Measurements from ENCODE around the gene ARFIP2. TPM values are rescaled to one million over a fixed set of nuclear protein-coding genes. Genes with fewer than 3 reads are reported as not detected.

Gene ARFIP2
- polyA plus RNA-seq, 2 of the 4 experiments (the other 2 are of a cell fraction) = 79.2 to 87.9 TPM

DNA sequence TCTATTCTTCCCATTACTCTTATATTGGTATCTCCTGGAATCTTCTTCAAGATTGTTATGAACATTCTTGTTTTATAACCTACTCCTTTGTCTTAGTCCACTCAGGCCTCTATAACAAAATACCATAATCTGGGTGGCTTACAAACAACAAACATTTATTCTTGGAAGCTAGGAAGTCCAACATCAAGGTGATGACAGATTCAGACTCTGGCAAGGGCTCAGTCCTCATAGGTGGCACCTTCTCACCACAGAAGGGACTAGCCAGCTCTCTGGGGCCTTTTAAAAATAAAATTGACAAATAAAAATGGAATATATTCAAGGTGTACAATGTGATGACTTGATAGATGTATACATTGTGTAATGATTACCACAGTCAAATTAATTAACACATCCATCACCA is 35.7 kb upstream of the ARFIP2 start:
- no peak overlapping the region for H3K27ac ChIP-seq
- no peak overlapping the region for H3K4me3 ChIP-seq
- no peak for ATAC-seq
- no peak for FAIRE-seq
- H3K4me2 ChIP-seq = no peak overlapping the region
- ChIA-PET POLR2A (no interaction called here), CTCF (interaction anchor here (1.3 kb wide), 1 partner anchor 91 kb away, joined by 5 read pairs; no protein-coding TSS in a partner anchor)
- no peaks in the 10 kb centered on the region for H3K9me3 ChIP-seq
- DNase-seq (ENCODE audit: low read depth in 1 of 2, low spot score in 1 of 2) = no peak
- TF ChIP-seq TFCP2L1 (CRISPR knock-in tag; IDR thresholded peaks at IDR 0.05) (no peak), NR3C1 (IDR thresholded peaks at IDR 0.05) (no peak), NFE2L2 (conservative IDR thresholded peaks at IDR 0.05; ENCODE audit: low read length) (no peak), ZSCAN20 (CRISPR knock-in tag; IDR thresholded peaks at IDR 0.05) (no peak), MAZ (IDR thresholded peaks at IDR 0.05; ENCODE audit: borderline replicate concordance, low read depth, low read length) (no peak), CHD4 (IDR thresholded peaks at IDR 0.05; ENCODE audit: borderline replicate concordance) (no peak), SREBF2 (IDR thresholded peaks at IDR 0.05) (no peak), FOSL2 (IDR thresholded peaks at IDR 0.05) (no peak), FOSL2 (CRISPR knock-in tag; IDR thresholded peaks at IDR 0.05) (no peak), HOXB5 (CRISPR knock-in tag; IDR thresholded peaks at IDR 0.05) (no peak), FOSB (CRISPR knock-in tag; IDR thresholded peaks at IDR 0.05) (no peak), RCOR1 (IDR thresholded peaks at IDR 0.05; ENCODE audit: low read depth, low read length) (no peak), HOXA7 (CRISPR knock-in tag; IDR thresholded peaks at IDR 0.05) (no peak), KDM1A (IDR thresholded peaks at IDR 0.05; ENCODE audit: low read depth) (no peak), RFX5 (IDR thresholded peaks at IDR 0.05) (no peak), FOXS1 (CRISPR knock-in tag; IDR thresholded peaks at IDR 0.05) (no peak), RNF2 (IDR thresholded peaks at IDR 0.05; ENCODE audit: borderline replicate concordance, low read depth) (no peak)
- TF ChIP-seq, protein P1, sequence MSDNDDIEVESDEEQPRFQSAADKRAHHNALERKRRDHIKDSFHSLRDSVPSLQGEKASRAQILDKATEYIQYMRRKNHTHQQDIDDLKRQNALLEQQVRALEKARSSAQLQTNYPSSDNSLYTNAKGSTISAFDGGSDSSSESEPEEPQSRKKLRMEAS (IDR thresholded peaks at IDR 0.05) = no peak
- TF ChIP-seq, protein P2, sequence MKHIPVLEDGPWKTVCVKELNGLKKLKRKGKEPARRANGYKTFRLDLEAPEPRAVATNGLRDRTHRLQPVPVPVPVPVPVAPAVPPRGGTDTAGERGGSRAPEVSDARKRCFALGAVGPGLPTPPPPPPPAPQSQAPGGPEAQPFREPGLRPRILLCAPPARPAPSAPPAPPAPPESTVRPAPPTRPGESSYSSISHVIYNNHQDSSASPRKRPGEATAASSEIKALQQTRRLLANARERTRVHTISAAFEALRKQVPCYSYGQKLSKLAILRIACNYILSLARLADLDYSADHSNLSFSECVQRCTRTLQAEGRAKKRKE (CRISPR knock-in tag; IDR thresholded peaks at IDR 0.05; ENCODE audit: low read depth) = no peak
- H3K4me1 ChIP-seq = no peaks in the 10 kb centered on the region

DNA sequence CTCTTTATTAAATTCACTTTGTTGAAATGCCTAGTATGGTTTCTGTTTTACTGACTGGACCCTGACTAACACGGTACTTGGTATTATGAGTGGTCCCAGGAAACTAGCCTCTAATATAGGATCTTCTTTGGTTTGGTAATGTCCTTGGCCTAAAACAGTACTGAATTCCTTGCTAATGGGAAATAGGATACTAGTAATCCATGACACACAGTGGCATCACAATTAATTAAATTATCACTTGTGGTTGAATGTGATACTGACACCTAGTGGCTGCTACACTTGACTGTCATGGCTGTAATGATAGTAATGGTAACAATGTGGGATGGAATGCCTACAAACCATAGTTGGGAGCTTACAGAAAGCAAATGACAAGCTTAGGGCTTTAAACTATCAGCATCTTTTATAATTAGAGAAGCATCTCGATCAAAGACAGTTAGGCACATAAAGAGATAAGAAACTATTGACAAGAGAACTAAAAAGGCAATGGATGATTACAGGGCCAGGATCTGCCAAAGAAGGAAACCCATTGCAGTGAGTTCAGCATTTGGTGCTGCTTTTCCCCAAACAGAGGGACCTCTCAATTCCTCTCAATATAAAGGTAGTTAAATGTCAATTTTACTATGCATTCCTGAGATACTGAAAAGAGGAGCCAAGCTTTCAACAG is 24.6 kb upstream of the ARFIP2 start:
- Histone ChIP-seq H3K4me3 (no peak overlapping the region), H3K9me3 (no peaks in the 10 kb centered on the region), H3K27ac (no peak overlapping the region), H3K4me2 (no peak overlapping the region), H3K4me1 (no peaks in the 10 kb centered on the region)
- DNase-seq (ENCODE audit: low read depth in 1 of 2, low spot score in 1 of 2) (peak; percentile 43 to 54), FAIRE-seq (no peak), ATAC-seq (peak; percentile 72 to 87; a peak in 5 of 6 replicates)
- CTCF ChIA-PET = interaction anchor here (0.6 to 9.1 kb wide), 45 partner anchors 8 to 217 kb away, joined by 3 to 140 read pairs (median 4); partner anchors contain the start of genes ARFIP2, DNHD1, HPX and MRPL17
- 51% methylated on average over 2 of the region's 2 CpGs for WGBS (ENCODE audit: missing lambda C conversion rate)
- POLR2A ChIA-PET = no interaction called here
- TF ChIP-seq, protein P3, sequence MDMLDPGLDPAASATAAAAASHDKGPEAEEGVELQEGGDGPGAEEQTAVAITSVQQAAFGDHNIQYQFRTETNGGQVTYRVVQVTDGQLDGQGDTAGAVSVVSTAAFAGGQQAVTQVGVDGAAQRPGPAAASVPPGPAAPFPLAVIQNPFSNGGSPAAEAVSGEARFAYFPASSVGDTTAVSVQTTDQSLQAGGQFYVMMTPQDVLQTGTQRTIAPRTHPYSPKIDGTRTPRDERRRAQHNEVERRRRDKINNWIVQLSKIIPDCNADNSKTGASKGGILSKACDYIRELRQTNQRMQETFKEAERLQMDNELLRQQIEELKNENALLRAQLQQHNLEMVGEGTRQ (IDR thresholded peaks at IDR 0.05) = no peak
- TF ChIP-seq SMC3 (IDR thresholded peaks at IDR 0.05) (peak; percentile 66), RAD21 (conservative IDR thresholded peaks at IDR 0.05 in 1 of 2, IDR thresholded peaks at IDR 0.05 in 1 of 2) (peak; percentile 55 to 60), PHF8 (IDR thresholded peaks at IDR 0.05; ENCODE audit: borderline replicate concordance, low read depth) (no peak)
- TF ChIP-seq, protein P4, sequence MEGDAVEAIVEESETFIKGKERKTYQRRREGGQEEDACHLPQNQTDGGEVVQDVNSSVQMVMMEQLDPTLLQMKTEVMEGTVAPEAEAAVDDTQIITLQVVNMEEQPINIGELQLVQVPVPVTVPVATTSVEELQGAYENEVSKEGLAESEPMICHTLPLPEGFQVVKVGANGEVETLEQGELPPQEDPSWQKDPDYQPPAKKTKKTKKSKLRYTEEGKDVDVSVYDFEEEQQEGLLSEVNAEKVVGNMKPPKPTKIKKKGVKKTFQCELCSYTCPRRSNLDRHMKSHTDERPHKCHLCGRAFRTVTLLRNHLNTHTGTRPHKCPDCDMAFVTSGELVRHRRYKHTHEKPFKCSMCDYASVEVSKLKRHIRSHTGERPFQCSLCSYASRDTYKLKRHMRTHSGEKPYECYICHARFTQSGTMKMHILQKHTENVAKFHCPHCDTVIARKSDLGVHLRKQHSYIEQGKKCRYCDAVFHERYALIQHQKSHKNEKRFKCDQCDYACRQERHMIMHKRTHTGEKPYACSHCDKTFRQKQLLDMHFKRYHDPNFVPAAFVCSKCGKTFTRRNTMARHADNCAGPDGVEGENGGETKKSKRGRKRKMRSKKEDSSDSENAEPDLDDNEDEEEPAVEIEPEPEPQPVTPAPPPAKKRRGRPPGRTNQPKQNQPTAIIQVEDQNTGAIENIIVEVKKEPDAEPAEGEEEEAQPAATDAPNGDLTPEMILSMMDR (IDR thresholded peaks at IDR 0.05) = peak; percentile 85
